PC-9 (cell line): Measurements from ENCODE around the gene MICAL3. TPM values are rescaled to one million over a fixed set of nuclear protein-coding genes. Genes with fewer than 3 reads are reported as not detected.

Experiments
- BruUV-seq: library from RNA; stranded (reverse); fragments of 400-500 nt; replicated peaks from 2 replicates; lab custom pipeline; 2021; lab: Mats Ljungman, UMichigan
- CTCF ChIA-PET: fragments of 300-600 bp; sonication (Branson Sonifier 250); formaldehyde crosslinking; loops from one replicate; lab custom pipeline; 2022; ENCODE audit warnings: antibody characterized with exemption; lab: Charles Lee
- POLR2A ChIA-PET: fragments of 300-600 bp; sonication (Branson Sonifier 250); formaldehyde crosslinking; loops from one replicate; lab custom pipeline; 2022; ENCODE audit warnings: antibody characterized with exemption; ENCODE audit not compliant: unreplicated experiment; lab: Charles Lee
- DNase-seq, 2 experiments: peaks; one replicate each; pipeline versions ENCODE4 v3.0.0 to v3.0.0-alpha.2; 2015 to 2022; ENCODE audit warnings: mixed read lengths in 1 of 2
- H2AFZ ChIP-seq: fragments of 200-600 bp; sonication (generic); 2 replicates; pipeline ENCODE4 v1.8.1; 2017; ENCODE audit warnings: antibody characterized with exemption
- H3F3A ChIP-seq: fragments of 200-600 bp; sonication (generic); 2 replicates; pipeline ENCODE4 v1.8.1; 2017; ENCODE audit warnings: antibody characterized with exemption, mild to moderate bottlenecking, low read depth; ENCODE audit not compliant: insufficient read depth
- H3K27ac ChIP-seq: fragments of 200-600 bp; sonication (generic); 2 replicates; pipeline ENCODE4 v1.6.1; 2016; ENCODE audit warnings: mixed run types
- H3K27me3 ChIP-seq: fragments of 200-600 bp; sonication (generic); 2 replicates; pipeline ENCODE4 v1.6.1; 2016; ENCODE audit warnings: low read depth, mixed run types; ENCODE audit not compliant: insufficient read depth
- H3K36me3 ChIP-seq: fragments of 200-600 bp; sonication (generic); 2 replicates; pipeline ENCODE4 v1.6.1; 2016; ENCODE audit warnings: low read depth, mixed run types
- H3K4me1 ChIP-seq: fragments of 200-600 bp; sonication (generic); replicated peaks from 2 replicates; pipeline ENCODE4 v1.6.1; 2016; ENCODE audit warnings: mixed run types; ENCODE audit not compliant: insufficient read depth
- H3K4me2 ChIP-seq: fragments of 200-600 bp; sonication (generic); 2 replicates; pipeline ENCODE4 v1.6.1; 2017; ENCODE audit warnings: mixed run types
- H3K4me3 ChIP-seq: fragments of 200-600 bp; sonication (generic); 2 replicates; pipeline ENCODE4 v1.6.1; 2016; ENCODE audit warnings: mixed run types
- H3K79me2 ChIP-seq: fragments of 200-600 bp; sonication (generic); 2 replicates; pipeline ENCODE4 v1.6.1; 2017; ENCODE audit warnings: low read depth, mixed run types
- H3K9me2 ChIP-seq: fragments of 200-600 bp; sonication (generic); 2 replicates; pipeline ENCODE4 v1.8.1; 2017; ENCODE audit warnings: mild to moderate bottlenecking; ENCODE audit not compliant: insufficient read depth
- H3K9me3 ChIP-seq: fragments of 200-600 bp; sonication (generic); 2 replicates; pipeline ENCODE4 v1.8.1; 2016; ENCODE audit warnings: low read depth; ENCODE audit not compliant: insufficient read depth
- H4K20me1 ChIP-seq: fragments of 200-600 bp; sonication (generic); 2 replicates; pipeline ENCODE4 v1.8.1; 2017; ENCODE audit not compliant: insufficient read depth
- EZH2 ChIP-seq: fragments of 200-600 bp; sonication (generic); IDR thresholded peaks from 2 replicates; pipeline ENCODE4 v1.8.0; 2017; ENCODE audit warnings: antibody characterized with exemption, low read depth
- intact Hi-C: fragments of 100-400 bp; cut with micrococcal nuclease; formaldehyde crosslinking; loops from one replicate; pipeline ENCODE4 v1.10.0; 2022; ENCODE audit not compliant: unreplicated experiment
- total RNA-seq: library from RNA; stranded (reverse); gene quantifications from 2 replicates; pipeline ENCODE4 v1.2.3, GENCODE V29; 2021
- TF ChIP-seq, protein P1 (sequence below): fragments of 200-600 bp; sonication (generic); conservative IDR thresholded peaks from 2 replicates; pipeline ENCODE4 v1.6.1; 2017; ENCODE audit warnings: mixed run types, antibody characterized with exemption, mild to moderate bottlenecking, moderate library complexity

The MICAL3 gene
- total RNA-seq, 1 experiment from 2014 or later = 27.4 TPM

DNA sequence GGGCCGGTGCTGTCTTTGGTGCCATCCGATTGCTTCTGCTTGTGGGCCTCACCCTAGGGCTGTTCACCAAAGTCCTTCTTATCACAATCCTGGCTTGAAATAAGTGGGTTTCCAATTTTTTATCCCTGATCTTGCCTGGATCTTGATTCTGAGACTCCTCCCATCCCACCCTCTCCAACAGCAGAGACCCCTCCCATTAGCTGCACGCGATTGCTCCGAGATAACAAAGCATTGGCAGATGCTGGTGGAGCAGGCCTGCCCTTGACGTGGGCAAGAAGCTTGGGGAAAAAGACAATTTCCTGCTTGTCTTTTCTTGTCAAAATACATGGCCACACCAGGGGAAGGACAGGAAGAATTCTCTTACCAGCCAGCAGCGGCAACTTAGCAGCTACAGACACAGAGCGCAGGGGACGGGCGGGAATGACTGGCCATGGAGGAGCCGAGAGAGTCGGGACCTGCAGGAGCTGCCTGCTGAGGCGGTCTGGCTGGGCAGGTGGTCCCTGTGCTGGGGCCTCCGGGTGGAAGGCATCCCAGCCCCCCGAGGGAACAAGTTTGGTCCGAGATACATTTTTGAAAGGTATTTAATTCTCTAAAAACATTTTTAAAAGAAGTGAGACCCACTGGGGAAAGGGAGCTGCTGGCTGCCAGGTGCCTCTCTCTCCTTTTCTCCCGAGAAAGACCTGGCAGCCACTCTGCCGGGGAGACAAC is 240.4 kb downstream of the MICAL3 start:
- intact Hi-C loops = loop anchor here (2.0 kb wide), 1 partner anchor 225 kb away; no protein-coding TSS in a partner anchor
- no peak for TF ChIP-seq EZH2
- TF ChIP-seq, protein P1, sequence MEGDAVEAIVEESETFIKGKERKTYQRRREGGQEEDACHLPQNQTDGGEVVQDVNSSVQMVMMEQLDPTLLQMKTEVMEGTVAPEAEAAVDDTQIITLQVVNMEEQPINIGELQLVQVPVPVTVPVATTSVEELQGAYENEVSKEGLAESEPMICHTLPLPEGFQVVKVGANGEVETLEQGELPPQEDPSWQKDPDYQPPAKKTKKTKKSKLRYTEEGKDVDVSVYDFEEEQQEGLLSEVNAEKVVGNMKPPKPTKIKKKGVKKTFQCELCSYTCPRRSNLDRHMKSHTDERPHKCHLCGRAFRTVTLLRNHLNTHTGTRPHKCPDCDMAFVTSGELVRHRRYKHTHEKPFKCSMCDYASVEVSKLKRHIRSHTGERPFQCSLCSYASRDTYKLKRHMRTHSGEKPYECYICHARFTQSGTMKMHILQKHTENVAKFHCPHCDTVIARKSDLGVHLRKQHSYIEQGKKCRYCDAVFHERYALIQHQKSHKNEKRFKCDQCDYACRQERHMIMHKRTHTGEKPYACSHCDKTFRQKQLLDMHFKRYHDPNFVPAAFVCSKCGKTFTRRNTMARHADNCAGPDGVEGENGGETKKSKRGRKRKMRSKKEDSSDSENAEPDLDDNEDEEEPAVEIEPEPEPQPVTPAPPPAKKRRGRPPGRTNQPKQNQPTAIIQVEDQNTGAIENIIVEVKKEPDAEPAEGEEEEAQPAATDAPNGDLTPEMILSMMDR = no peak
- Histone ChIP-seq H3K9me2 (no peaks in the 10 kb centered on the region), H3K36me3 (no peaks in the 10 kb centered on the region), H3K27ac (no peak overlapping the region), H3K27me3 (no peaks in the 10 kb centered on the region), H2AFZ (no peak overlapping the region), H3K4me1 (peaks cover 16% of the 10 kb centered on the region), H4K20me1 (no peaks in the 10 kb centered on the region), H3K4me2 (no peak overlapping the region), H3F3A (no peaks in the 10 kb centered on the region), H3K79me2 (no peaks in the 10 kb centered on the region), H3K4me3 (no peak overlapping the region), H3K9me3 (no peaks in the 10 kb centered on the region)
- BruUV-seq = no TSS peak
- no peak for DNase-seq
- ChIA-PET POLR2A (no interaction called here), CTCF (no interaction called here)

DNA sequence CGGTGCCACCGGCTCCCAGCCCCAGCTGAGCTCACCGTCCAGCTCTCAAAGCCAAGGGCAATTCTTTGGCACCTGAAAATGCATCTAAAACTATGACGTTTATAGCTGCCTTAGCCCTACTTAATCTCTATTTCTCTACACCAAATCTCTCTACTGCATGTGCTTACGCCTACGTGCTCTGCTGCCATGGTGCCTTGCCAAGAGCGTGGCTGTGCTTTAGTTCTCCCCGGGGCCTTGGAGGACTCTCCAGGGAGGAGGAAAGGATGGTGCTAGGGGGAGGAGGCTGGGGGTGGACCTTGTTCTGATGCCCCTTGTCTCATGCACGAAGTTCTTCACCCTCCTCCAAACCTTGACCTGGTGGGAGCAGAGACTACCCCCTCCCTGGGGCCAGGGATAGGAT is 241.0 kb downstream of the MICAL3 start:
- no peaks in the 10 kb centered on the region for H4K20me1 ChIP-seq
- intact Hi-C loops = no loop called here
- no peaks in the 10 kb centered on the region for H3K79me2 ChIP-seq
- H3K9me2 ChIP-seq = no peaks in the 10 kb centered on the region
- peaks cover 16% of the 10 kb centered on the region for H3K4me1 ChIP-seq
- H3K4me2 ChIP-seq = no peak overlapping the region
- H3K4me3 ChIP-seq = no peak overlapping the region
- no peak for TF ChIP-seq EZH2
- TF ChIP-seq, protein P1 = no peak
- H3K27ac ChIP-seq = no peak overlapping the region
- no peaks in the 10 kb centered on the region for H3K27me3 ChIP-seq
- ChIA-PET POLR2A (no interaction called here), CTCF (no interaction called here)
- no peaks in the 10 kb centered on the region for H3F3A ChIP-seq
- no peaks in the 10 kb centered on the region for H3K36me3 ChIP-seq
- no TSS peak for BruUV-seq
- H3K9me3 ChIP-seq = no peaks in the 10 kb centered on the region
- DNase-seq = no peak
- H2AFZ ChIP-seq = no peak overlapping the region

DNA sequence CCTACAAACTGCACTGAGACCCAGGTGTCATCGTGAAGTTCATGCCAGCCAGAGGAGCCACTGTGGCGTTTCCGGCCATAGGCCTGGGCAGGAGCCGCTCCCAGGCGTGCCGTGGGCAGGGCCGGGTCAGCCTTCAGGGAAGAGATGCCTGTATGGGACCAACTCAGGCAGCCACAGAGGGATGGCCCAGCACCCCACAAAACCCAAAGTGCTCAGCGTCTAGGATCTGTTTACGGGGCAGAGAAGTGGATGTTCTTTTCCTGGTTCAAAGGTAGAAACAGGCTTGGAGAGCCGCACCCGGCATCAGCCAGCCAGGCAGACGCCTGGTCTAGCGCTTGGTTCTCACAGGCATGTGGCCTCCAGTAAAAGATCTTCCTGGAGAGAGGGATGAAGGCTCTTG is 241.7 kb downstream of the MICAL3 start:
- H3K4me1 ChIP-seq = peaks cover 16% of the 10 kb centered on the region
- POLR2A ChIA-PET = no interaction called here
- BruUV-seq = no TSS peak

More for the DNA sequence above, 241.7 kb downstream of the MICAL3 start:
- no peaks in the 10 kb centered on the region for H3K9me2 ChIP-seq
- intact Hi-C loops = no loop called here
- TF ChIP-seq, protein P1 = no peak
- TF ChIP-seq EZH2 = no peak
- no peaks in the 10 kb centered on the region for H3K79me2 ChIP-seq
- CTCF ChIA-PET = interaction anchor here (0.9 kb wide), 1 partner anchor 10 kb away, joined by 3 read pairs; no protein-coding TSS in a partner anchor
- no peak overlapping the region for H3K4me2 ChIP-seq
- H4K20me1 ChIP-seq = no peaks in the 10 kb centered on the region
- H3K36me3 ChIP-seq = no peaks in the 10 kb centered on the region
- no peak overlapping the region for H3K27ac ChIP-seq
- DNase-seq = no peak
- no peaks in the 10 kb centered on the region for H3K9me3 ChIP-seq
- no peak overlapping the region for H3K4me3 ChIP-seq
- no peaks in the 10 kb centered on the region for H3F3A ChIP-seq
- H3K27me3 ChIP-seq = no peaks in the 10 kb centered on the region
- no peak overlapping the region for H2AFZ ChIP-seq
